Retinal pigment epithelial cell (primary cell): ENCODE results near the gene PLCB1.

Source experiments
- DNase-seq: peaks from one replicate; pipeline ENCODE4 v3.0.0-alpha.2; 2010; ENCODE audit warnings: low read depth
- H3K4me3 ChIP-seq: 2 replicates; pipeline ENCODE4 v1.5.1; 2011; ENCODE audit warnings: mild to moderate bottlenecking, low read length, control low read depth, moderate library complexity
- CTCF ChIP-seq: conservative IDR thresholded peaks from 2 replicates; pipeline ENCODE4 v1.5.1; 2011; ENCODE audit warnings: low read depth, low read length, control low read depth, inconsistent platforms

The PLCB1 gene

GRCh38 chr20:8360035-8360434 lies 228.0 kb downstream of the PLCB1 start:
- H3K4me3 ChIP-seq = no peak overlapping the region
- no peak for TF ChIP-seq CTCF
- DNase-seq = no peak

- H3K4me3 ChIP-seq = no peak overlapping the region
- no peak for TF ChIP-seq CTCF
- DNase-seq = no peak
Observed at GRCh38 chr20:8361006-8361652, 229.1 kb downstream of the PLCB1 start.

- no peak for TF ChIP-seq CTCF
- H3K4me3 ChIP-seq = no peak overlapping the region
- no peak for DNase-seq
Observed at GRCh38 chr20:8361779-8362178, 229.7 kb downstream of the PLCB1 start.

GRCh38 chr20:8362457-8362856 lies 230.4 kb downstream of the PLCB1 start:
- DNase-seq = no peak
- TF ChIP-seq CTCF = no peak
- H3K4me3 ChIP-seq = no peak overlapping the region

GRCh38 chr20:8363970-8364733 lies 232.1 kb downstream of the PLCB1 start:
- no peak for TF ChIP-seq CTCF
- no peak overlapping the region for H3K4me3 ChIP-seq
- DNase-seq = no peak

- no peak for TF ChIP-seq CTCF
Observed at GRCh38 chr20:8364734-8365078, 232.6 kb downstream of the PLCB1 start.

GRCh38 chr20:8365634-8366033 lies 233.6 kb downstream of the PLCB1 start:
- no peak for DNase-seq
- H3K4me3 ChIP-seq = no peak overlapping the region
- TF ChIP-seq CTCF = no peak

More at GRCh38 chr20:8364734-8365078, 232.6 kb downstream of the PLCB1 start:
- no peak for DNase-seq
- H3K4me3 ChIP-seq = no peak overlapping the region
